T-helper 1 cell treated with Interleukin-12 subunit alpha and Interleukin-12 subunit beta and Interleukin-4 antibody, amounts not matched to agents 30 ng/mL and 1 ng/mL, for 36 hours (primary cell): Measurements from ENCODE around the gene LETMD1. TPM values are rescaled to one million over a fixed set of nuclear protein-coding genes. Genes with fewer than 3 reads are reported as not detected.
"Not testable (repeated sequence)": the region's sequence is repeated elsewhere in the genome, so short reads cannot be mapped to it uniquely, and the experiment has no call there.

Experiments used
- intact Hi-C: fragments of 100-400 bp; cut with micrococcal nuclease; formaldehyde crosslinking; loops from one replicate; pipeline ENCODE4 v1.15.1; 2024
- total RNA-seq: library from RNA; stranded (reverse); gene quantifications from 2 replicates; pipeline ENCODE4 v1.2.3, GENCODE V29; 2022

The LETMD1 gene, protein sequence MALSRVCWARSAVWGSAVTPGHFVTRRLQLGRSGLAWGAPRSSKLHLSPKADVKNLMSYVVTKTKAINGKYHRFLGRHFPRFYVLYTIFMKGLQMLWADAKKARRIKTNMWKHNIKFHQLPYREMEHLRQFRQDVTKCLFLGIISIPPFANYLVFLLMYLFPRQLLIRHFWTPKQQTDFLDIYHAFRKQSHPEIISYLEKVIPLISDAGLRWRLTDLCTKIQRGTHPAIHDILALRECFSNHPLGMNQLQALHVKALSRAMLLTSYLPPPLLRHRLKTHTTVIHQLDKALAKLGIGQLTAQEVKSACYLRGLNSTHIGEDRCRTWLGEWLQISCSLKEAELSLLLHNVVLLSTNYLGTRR
- total RNA-seq = 69.4 and 78.5 TPM in 2 replicates

DNA sequence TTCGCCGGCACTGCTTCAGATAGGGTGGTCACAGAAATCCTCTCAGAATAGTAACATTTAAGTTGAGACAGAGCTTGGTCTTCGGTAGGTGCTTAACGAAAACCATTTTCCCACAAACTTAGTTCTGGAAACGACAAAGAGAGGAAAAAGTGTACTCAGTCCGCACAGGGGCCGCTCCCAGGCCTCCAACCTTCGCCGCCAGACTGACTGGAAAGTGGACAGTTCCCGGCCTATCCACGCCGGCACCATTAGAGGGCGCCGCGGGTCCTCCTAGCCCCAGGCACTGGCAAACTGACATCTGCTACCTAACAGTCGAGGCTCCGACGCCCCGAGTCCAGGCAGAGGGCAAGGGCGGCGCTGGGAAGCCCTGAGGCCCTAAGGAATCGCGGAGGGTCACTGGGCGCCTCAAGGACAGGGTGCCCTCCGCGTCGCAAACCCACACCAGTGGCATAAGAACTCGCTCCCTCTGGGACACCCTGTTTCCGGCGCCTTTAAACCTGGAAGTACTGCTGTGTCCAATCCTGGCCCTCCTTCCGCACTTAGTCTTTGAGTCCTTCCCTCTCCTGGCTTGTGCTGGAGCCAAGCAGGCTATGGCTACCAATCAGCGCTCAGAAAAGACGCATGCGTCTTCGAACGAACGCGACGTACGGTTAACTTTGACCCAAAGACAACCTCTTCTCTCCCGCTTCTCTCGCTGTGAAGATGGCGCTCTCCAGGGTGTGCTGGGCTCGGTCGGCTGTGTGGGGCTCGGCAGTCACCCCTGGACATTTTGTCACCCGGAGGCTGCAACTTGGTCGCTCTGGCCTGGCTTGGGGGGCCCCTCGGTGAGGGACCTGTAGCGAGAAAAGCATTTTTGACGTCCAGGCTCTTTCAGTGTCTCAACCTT lies at the start of gene LETMD1:
Gene LETMD1, plus strand, starts transcription at position 673 of the 886 bp plus-strand sequence. Its CDS starts 30 bp downstream, at position 703.
- intact Hi-C loops = loop anchor here (1.0 to 2.0 kb wide), 12 partner anchors 23 to 1023 kb away; partner anchors contain the start of genes CSRNP2, LARP4, POU6F1 and RACGAP1

DNA sequence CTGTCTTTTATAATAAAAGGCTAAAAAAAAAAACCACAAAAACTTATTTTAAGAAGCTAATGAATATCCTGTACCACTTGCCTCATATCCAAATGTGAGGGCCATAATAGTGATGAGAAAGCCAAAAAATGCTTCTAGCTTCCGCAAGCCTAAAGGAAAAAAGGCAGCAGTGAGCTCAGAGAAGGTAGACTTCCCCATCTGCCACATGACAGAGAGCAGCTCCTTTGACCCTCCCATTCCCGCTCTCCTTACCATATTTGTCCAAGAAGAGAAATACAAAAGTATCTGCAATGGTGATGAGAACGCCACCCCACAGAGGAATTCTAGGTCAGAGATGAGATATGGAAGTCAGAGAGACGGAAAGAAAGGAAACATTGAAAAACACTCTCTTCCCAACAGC lies 49.0 kb upstream of the LETMD1 start:
- intact Hi-C loops = no loop called here

DNA sequence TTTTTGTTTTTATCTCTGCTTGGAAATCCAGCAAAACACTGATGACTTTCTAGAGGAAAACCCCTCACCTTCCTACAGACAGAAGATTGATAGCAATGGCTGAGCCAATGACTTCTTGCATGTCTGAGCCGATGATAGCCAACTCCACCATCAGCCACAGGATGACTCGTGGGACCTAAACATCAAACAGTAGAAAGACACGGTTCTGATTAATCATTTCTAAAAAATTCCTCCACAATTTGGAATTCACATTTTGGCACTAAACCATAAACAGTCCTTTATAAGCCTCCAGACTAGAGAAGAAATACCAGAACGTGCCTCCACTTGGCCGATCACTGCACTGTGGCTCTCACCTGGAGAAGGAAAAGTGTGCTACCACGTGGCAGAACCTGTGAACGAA lies 47.9 kb upstream of the LETMD1 start:
- intact Hi-C loops = no loop called here

DNA sequence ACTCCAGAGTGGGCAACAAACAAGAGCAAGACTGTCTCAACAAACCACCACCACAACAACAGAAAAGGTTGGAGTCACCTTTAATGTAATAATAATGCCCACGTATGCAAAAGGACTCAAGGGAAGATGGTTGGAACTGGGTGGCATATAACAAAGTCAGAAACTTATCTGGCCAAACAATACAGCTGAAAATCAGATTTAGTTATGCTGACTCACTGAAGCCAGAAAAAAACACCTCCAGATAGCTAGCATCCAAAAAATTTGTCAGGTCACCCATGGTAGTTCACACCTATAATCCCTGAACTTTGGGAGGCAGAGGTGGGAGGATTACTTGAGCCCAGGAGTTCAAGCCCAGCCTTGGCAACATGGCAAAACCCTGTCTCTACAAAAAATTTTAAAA lies 46.3 kb upstream of the LETMD1 start:
- intact Hi-C loops = no loop called here

DNA sequence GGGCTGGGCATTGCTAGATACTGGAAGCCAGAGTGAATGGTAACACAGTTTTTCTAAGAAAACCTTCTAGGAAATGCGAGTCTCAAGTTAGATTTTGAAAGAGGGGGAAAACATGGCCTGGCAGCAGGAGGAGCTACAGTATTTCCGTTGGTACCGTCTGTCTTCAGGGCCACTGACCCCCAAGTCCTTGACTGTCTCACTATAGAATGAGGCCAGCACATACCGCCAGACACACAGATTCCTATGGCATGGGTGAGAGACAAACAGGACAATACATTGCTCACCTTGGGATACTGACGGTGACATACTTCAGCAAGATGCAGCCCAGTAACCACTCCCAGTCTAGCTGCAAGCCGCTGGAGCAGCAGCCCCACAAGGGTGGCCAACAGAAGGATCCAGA lies 43.6 kb upstream of the LETMD1 start:
- intact Hi-C loops = no loop called here

DNA sequence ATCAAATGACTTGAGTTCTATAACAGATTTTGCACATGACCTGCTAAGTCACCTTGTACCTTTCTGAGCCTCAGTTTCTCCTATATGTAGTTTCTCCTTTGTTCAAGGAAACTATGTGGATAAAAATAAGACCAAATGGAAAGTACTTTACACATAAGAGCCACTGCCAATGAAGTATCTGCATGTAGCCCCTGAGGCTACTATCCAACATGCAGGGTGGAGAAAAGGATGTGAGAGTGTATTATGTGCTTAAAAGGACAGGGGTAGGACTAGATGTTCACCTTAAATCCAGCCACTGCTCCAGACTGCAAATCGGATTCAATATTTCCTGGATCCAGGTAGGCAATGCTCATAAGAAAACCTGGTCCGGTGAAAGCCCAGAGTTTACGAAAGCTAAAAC lies 43.1 kb upstream of the LETMD1 start:
- intact Hi-C loops = no loop called here

DNA sequence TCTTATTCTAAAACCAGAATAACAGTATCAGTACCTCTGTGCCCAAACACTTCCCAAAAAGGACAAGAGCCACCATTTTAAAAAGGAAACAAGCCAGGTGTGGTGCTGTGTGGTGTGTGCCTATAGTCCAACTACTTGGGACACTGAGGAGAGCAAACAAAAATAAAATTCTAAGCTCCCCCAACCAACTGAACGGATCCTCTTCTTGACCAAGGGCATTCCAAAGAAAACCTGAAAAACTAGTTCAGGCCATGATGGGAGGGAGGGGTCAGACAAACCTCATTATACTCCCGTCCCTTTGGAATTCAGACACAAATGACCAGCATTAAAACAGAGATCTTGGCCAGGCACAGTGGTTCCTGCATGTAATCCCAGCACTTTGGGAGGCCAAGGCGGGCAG lies 42.5 kb upstream of the LETMD1 start:
- intact Hi-C loops = no loop called here

DNA sequence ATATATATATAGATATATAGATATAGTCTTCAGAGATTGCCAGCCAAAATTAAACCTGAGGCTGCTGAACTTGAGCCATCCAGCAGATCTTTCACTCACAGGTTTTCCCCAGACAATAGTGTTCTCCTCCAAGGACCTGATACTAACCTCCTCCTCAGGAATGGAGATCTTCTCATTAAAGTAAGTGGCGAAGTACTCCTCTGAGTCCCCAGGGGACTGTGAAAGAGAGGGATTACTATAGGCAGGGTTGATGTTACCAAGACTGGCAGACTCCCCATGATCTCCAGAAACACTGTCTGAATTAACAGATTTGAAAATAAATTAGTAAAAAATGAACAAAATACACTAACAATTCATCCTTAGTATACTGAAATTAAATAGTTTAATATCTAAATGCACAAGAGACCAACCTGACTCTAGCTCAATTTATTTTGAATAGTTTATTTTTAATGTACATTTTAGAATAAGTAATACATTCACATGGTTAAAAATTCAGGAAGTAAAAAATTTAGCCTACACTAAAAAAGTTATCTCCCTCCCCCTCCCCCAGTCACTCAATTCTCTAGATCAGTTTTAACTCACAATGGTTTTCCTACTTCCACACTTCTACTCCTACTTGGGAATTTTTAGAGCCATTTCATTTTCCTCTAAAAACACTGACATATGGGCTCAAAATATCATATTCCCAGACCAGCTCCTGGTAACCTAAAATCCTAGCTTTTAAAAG lies 39.6 kb upstream of the LETMD1 start:
- intact Hi-C loops = loop anchor here (1.0 kb wide), 1 partner anchor 17 kb away; no protein-coding TSS in a partner anchor

DNA sequence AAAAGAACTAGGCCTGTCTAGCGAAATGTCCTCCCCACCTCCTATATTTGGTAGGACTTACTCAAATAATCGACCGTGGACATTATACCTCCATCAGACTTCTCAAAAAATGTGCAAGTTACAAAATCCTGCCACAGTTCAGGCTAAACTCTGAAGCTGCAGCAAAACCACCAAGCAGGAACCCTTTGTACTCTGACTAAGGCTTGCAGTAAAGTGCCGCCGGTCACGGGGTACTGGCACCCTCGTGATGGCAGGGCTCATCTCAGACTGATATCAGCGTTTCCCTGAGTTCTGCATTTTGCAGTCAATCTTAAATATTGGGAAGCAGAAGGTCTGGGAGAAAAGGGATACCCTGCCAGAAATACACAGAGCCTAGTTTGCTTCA lies 39.1 kb upstream of the LETMD1 start:
- intact Hi-C loops = loop anchor here (1.0 kb wide), 1 partner anchor 16 kb away; no protein-coding TSS in a partner anchor

DNA sequence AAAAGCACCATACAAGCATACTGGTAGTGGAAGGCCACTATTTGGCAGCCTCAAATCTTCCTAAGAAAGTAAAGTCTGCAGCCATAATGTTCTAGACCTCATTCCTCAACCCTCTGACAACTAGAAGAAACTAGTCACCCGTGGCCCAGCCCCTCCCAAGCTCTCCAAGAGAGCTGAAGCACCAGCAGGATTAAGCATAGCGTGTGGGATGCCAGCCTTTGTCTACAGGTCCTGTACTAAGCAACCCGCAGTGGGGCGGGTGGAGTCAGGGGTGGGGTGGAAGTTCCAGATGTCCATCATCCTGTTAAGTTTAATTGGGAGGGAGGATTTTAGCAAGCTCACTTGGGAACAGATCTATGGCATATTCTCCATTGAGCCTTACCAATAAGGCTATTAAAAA lies 36.2 kb upstream of the LETMD1 start:
- intact Hi-C loops = no loop called here

DNA sequence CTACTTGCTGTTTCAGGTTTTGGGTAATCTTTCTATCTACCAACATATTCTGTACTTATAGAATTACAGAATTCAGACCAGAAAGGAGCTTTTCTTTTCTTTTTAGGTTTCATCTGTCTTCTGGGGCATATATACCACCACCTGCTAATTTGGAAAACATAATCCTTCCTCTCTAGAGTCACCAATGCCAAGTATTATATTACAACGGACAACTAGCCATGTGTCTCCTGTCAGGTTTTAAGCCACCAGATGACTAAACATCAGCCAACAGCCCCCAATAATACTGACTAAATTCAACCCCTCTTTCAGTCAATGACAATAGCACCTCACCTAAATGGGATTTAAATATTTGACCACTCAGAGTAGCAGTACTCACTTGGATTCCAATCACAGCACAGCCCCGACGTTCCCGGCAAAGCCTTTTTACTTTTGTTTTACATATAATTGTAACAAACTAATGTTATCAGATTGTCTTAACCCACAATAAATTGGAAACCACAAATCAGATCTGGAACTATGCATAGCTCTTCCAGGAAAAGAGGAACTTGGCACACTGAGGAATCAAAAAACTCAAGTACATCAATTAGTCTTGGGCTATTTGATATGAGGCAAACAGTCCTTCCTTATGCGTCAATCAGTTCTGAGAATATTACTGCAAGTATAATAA lies 35.4 kb upstream of the LETMD1 start:
- intact Hi-C loops = no loop called here

DNA sequence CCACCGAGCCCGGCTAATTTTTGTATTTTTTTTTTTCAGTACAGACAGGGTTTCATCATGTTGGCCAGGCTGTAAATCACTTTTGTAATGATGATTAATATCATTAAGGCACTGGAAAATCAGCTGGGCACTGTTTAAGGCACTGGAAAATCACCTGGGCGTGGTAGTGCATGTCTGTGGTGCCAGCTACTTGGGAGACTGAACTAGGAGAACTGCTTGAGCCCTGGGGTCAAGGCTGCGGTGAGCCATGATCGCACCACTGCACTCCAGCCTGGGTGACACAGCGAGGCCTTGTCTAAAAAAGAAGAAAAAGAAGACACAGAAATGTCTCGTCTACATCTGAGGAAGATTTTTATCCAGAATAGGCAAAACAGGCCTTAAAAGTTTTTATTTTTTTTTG lies 34.7 kb upstream of the LETMD1 start:
- intact Hi-C loops = no loop called here

DNA sequence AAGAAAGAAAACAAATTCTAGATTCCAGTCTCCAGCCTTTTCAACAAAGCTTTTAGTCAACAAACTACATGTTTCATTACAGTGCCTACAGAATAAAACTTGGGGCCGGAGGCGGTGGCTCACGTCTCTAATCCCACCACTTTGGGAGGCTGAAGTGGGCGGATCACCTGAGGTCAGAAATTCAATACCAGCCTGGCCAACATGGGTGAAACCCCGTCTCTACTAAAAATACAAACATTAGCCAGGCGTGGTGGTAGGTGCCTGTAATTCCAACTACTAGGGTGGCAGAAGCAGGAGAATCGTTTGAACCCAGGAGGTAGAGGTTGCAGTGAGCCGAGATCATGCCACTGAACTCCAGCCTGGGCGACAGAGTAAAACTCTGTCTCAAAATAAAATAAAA lies 33.7 kb upstream of the LETMD1 start:
- intact Hi-C loops = not testable (repeated sequence)

DNA sequence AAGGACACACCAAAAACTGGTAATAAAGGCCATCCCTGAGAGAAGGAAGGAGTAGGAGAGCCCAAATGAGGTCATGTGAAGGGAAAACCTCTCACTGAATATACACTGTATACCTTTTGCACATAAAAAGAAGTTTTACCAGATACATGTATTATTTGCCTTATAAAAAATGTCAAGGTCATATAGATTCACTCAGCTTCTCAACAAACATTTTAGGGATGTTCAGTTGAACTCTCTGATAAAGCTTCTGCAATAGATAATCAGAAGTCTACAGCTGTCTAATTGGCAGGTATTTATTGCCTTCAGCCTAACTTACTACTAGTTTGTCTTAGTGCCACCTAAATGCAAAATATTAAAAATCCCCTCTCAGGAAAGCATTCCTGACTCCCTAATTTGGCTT lies 30.7 kb upstream of the LETMD1 start:
- intact Hi-C loops = no loop called here

DNA sequence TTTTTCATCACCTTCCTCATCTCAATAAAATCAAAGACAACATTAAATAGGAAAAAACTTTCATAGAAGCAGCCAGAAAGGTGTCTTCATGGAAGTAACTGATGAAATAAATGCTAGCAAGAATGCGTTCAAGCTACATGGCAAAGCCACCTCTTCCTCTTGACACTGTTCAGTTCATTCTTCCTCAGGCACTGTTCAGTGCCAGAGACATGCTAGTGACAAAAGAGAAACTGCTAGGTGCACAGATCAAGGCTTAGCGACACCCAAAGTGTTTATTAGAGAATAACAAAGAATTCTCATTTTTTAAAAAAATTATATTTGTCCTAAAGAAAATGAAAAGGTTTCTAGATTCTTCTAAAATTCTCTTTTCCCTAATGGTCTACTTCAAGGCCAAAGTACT lies 29.2 kb upstream of the LETMD1 start:
- intact Hi-C loops = no loop called here

DNA sequence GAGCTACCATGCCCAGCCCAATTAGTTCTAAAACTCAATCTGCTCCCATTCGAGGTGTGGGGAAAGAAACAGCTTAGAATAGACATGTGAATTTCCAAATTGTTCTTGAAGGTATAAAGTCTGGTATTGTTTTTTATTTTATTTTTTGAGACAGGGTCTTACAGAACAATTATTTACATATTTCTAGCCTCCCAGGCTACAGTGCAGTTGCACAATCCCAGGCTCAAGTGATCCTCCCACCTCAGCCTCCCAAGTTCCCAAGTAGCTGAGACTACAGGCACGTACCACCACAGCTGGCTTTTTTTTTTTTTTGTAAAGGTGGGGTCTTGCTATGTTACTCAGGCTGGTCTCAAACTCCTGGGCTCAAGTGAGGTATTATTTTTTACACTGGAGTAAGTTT lies 28.2 kb upstream of the LETMD1 start:
- intact Hi-C loops = loop anchor here (10.0 kb wide), 2 partner anchors 615 to 935 kb away; partner anchors contain the start of genes ACVR1B and LARP4

DNA sequence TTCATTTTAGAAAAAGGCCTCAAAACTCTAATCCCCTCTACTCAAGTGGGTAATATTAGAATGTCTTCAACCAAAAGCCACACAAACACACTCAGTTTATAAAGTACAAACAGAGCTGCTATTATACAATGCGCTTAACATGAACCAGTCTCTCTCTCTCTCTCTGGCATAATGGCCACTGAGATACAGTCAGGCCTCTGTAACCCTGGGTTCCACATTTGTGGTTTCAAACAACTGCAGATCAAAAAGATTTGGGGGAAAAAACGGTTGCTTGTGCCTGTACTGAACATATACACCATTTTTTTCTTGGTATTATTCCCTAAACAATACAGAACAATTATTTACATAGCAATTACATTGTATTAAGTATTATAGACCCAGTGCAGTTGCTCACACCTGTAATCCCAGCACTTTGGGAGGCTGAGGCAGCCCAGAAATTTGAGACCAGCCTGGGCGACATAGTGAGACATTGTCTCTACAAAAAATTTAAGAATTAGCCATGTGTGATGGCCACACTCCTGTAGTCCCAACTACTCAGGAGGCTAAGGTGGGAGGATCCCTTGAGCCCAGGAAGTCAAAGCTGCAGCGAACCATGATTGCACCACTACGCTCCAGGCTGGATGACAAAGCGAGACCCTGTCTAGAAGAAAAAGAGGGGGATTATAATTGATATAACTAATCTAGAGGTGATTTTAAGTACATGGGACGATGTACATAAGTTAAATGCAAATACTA lies 27.5 kb upstream of the LETMD1 start:
- intact Hi-C loops = loop anchor here (10.0 kb wide), 2 partner anchors 616 to 934 kb away; partner anchors contain the start of genes ACVR1B and LARP4

DNA sequence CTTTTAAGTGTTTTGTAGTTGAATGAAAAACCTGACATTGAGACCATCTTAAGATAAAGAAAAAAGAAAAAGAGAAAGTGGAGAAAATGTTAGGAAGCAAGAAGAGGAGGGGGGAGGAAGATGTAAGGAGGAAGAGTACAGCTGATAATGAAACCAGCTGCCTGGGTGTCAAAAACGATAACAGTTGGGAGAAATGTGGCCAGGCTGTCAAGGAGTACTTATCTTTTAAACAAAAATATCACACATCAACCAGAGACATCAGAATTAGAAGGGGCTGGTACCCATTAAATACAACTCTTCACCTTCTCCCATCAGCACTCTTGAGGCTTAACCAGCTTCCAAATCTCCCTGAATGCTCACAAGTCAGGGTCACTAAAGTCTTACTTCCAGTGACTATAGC lies 26.4 kb upstream of the LETMD1 start:
- intact Hi-C loops = loop anchor here (10.0 kb wide), 2 partner anchors 617 to 933 kb away; partner anchors contain the start of genes ACVR1B and LARP4

DNA sequence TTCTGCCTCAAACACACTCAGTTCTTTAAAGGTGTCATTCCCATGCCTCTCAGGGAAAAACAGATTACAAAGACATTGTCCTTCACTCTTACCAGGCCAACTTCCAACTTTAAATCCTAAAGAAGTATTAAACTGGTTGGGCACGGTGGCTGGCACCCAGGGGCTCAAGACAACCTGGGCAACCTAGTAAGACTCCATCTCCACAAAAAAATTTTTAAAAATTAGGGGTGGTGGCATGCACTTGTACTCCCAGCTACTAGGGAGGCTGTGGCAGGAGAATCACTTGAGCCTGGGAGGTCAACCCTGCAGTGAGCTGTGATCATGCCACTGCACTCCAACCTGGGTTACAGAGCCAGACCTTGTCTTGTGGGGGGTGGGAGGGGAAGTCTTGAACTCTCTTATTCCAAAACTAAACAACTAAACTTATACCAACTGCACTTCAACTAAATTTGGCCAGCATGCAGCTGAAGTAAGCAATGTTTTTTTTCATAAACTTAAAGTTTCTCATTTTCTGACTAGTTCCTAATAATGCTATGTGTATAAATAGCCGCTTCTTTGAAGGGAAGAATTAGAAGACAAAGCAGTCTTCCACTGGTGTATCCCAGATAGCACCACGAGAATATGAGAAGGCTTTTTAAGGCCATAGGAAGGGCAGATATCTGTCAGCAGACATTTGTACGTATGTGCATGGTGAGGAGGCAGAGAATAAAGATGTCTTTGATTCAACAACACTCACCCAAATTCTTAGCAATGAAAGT lies 24.3 kb upstream of the LETMD1 start:
- intact Hi-C loops = loop anchor here (1.0 to 10.0 kb wide), 7 partner anchors 37 to 931 kb away; partner anchors contain the start of genes ACVR1B, LARP4, POU6F1 and TFCP2
